ENCODE measurements around the gene CTSZ.

GRCh38 chr20:59024111-59024530, 17.1 kb upstream of the CTSZ start:
- TF ChIP-seq CTCF (IDR thresholded peaks at IDR 0.05) (no peak), POLR2A (IDR thresholded peaks at IDR 0.05) (no peak)
